Measurements from ENCODE around the gene SLCO3A1.

SLCO3A1 gene

GRCh38 chr15:92143765-92144164, 290.3 kb downstream of the SLCO3A1 start:
- DNase-seq: no peak

GRCh38 chr15:92146511-92147150, 293.1 kb downstream of the SLCO3A1 start:
- DNase-seq: no peak

GRCh38 chr15:92149029-92149428, 295.5 kb downstream of the SLCO3A1 start:
- DNase-seq: no peak

- no peak for DNase-seq
These were observed 296.0 kb downstream of the SLCO3A1 start for GRCh38 chr15:92149465-92149864.

- no peak for DNase-seq
These were observed 297.7 kb downstream of the SLCO3A1 start for GRCh38 chr15:92151168-92151567.

GRCh38 chr15:92151741-92152140, 298.2 kb downstream of the SLCO3A1 start:
- no peak for DNase-seq

GRCh38 chr15:92152983-92153382, 299.5 kb downstream of the SLCO3A1 start:
- DNase-seq: no peak

GRCh38 chr15:92153620-92154019, 300.1 kb downstream of the SLCO3A1 start:
- DNase-seq: no peak

- no peak for DNase-seq
These were observed 302.4 kb downstream of the SLCO3A1 start for GRCh38 chr15:92155934-92156333.

- DNase-seq: no peak
These were observed 304.3 kb downstream of the SLCO3A1 start for GRCh38 chr15:92157666-92158298.

- no peak for DNase-seq
These were observed 304.9 kb downstream of the SLCO3A1 start for GRCh38 chr15:92158426-92158825.

- DNase-seq: no peak
These were observed 306.0 kb downstream of the SLCO3A1 start for GRCh38 chr15:92159481-92159880.

- no peak for DNase-seq
These were observed 306.7 kb downstream of the SLCO3A1 start for GRCh38 chr15:92159906-92160841.

GRCh38 chr15:92161039-92161670, 307.6 kb downstream of the SLCO3A1 start:
- DNase-seq: no peak

- no peak for DNase-seq
These were observed 309.1 kb downstream of the SLCO3A1 start for GRCh38 chr15:92162657-92163056.

GRCh38 chr15:92163641-92164040, 310.1 kb downstream of the SLCO3A1 start:
- DNase-seq: no peak

GRCh38 chr15:92164327-92165000, 311.0 kb downstream of the SLCO3A1 start:
- DNase-seq: no peak

- DNase-seq: no peak
These were observed 311.5 kb downstream of the SLCO3A1 start for GRCh38 chr15:92165001-92165346.

GRCh38 chr15:92166029-92166428, 312.5 kb downstream of the SLCO3A1 start:
- no peak for DNase-seq

- no peak for DNase-seq
These were observed 313.4 kb downstream of the SLCO3A1 start for GRCh38 chr15:92166751-92167405.

- DNase-seq: no peak
These were observed 313.9 kb downstream of the SLCO3A1 start for GRCh38 chr15:92167451-92167850.

- no peak for DNase-seq
These were observed 314.7 kb downstream of the SLCO3A1 start for GRCh38 chr15:92168066-92168683.

All from SHP77 (cell line).